HEK293 (cell line): ENCODE results near the gene SPIRE1.

Experiments
- CTCF ChIA-PET: fragments of 350-600 bp; formaldehyde crosslinking; extraction: SDS; loops from one replicate; lab custom pipeline; 2021; ENCODE audit warnings: antibody characterized with exemption; lab: Yijun Ruan, JAX
- POLR2A ChIA-PET: fragments of 300-600 bp; formaldehyde crosslinking; extraction: SDS; loops from one replicate; lab custom pipeline; 2020; ENCODE audit warnings: antibody characterized with exemption, inconsistent platforms; lab: Yijun Ruan, JAX
- H3K27ac ChIP-seq: fragments of 200-500 bp; sonication (Bioruptor generic); 2 replicates; pipeline ENCODE4 v1.5.1; 2014; ENCODE audit warnings: low read depth, low read length, control low read depth, inconsistent platforms; ENCODE audit errors: extremely low read depth
- H3K36me3 ChIP-seq, 2 experiments: fragments of 200-500 bp in 1 of 2; sonication (Bioruptor generic) in 1 of 2; 1 replicate in 1 of 2; 2 replicates in 1 of 2; pipeline ENCODE4 v1.5.1; 2014 to 2017; ENCODE audit warnings: inconsistent platforms in 2 of 2, low read length in 2 of 2; ENCODE audit not compliant: control insufficient read depth in 2 of 2, insufficient read depth in 1 of 2
- H3K4me1 ChIP-seq: fragments of 200-500 bp; sonication (Bioruptor generic); 2 replicates; pipeline ENCODE4 v1.5.1; 2014; ENCODE audit warnings: mild to moderate bottlenecking, low read length, inconsistent platforms; ENCODE audit not compliant: control insufficient read depth, insufficient read depth
- H3K4me3 ChIP-seq: 2 replicates; pipeline ENCODE4 v1.5.1; 2011; ENCODE audit warnings: low read depth, mild to moderate bottlenecking, control low read depth, low read length, moderate library complexity
- H3K9me3 ChIP-seq: fragments of 200-500 bp; sonication (Bioruptor generic); 2 replicates; pipeline ENCODE4 v1.5.1; 2014; ENCODE audit warnings: low read depth, low read length, inconsistent platforms; ENCODE audit not compliant: control insufficient read depth, insufficient read depth
- GLI4 ChIP-seq: fragments of 450-650 bp; formaldehyde crosslinking; IDR thresholded peaks from 2 replicates; pipeline ENCODE4 v1.5.1; 2016; ENCODE audit warnings: missing biosample characterization, missing genetic modification characterization
- KLF1 ChIP-seq: fragments of 450-650 bp; formaldehyde crosslinking; IDR thresholded peaks from 2 replicates; pipeline ENCODE4 v1.5.1; 2016; ENCODE audit warnings: missing biosample characterization, missing genetic modification characterization
- KLF7 ChIP-seq: fragments of 450-650 bp; formaldehyde crosslinking; IDR thresholded peaks from 2 replicates; pipeline ENCODE4 v1.5.1; 2016; ENCODE audit warnings: missing biosample characterization, missing genetic modification characterization, borderline replicate concordance
- PRDM10 ChIP-seq: fragments of 450-650 bp; formaldehyde crosslinking; IDR thresholded peaks from 2 replicates; pipeline ENCODE4 v1.5.1; 2016; ENCODE audit warnings: missing biosample characterization, missing genetic modification characterization
- SCRT2 ChIP-seq: fragments of 450-650 bp; formaldehyde crosslinking; IDR thresholded peaks from 2 replicates; pipeline ENCODE4 v1.5.1; 2016; ENCODE audit warnings: missing biosample characterization, missing genetic modification characterization
- SP7 ChIP-seq: fragments of 450-650 bp; formaldehyde crosslinking; IDR thresholded peaks from 2 replicates; pipeline ENCODE4 v1.5.1; 2016; ENCODE audit warnings: missing biosample characterization, missing genetic modification characterization
- YY2 ChIP-seq: fragments of 450-650 bp; formaldehyde crosslinking; IDR thresholded peaks from 2 replicates; pipeline ENCODE4 v1.5.1; 2016; ENCODE audit warnings: missing biosample characterization, missing genetic modification characterization
- ZBTB1 ChIP-seq: fragments of 450-650 bp; formaldehyde crosslinking; IDR thresholded peaks from 2 replicates; pipeline ENCODE4 v1.5.1; 2016; ENCODE audit warnings: missing biosample characterization, missing genetic modification characterization
- ZBTB17 ChIP-seq: fragments of 450-650 bp; formaldehyde crosslinking; IDR thresholded peaks from 2 replicates; pipeline ENCODE4 v1.5.1; 2016; ENCODE audit warnings: missing biosample characterization, missing genetic modification characterization
- ZFP41 ChIP-seq: fragments of 450-650 bp; formaldehyde crosslinking; IDR thresholded peaks from 2 replicates; pipeline ENCODE4 v1.5.1; 2016; ENCODE audit warnings: missing biosample characterization, missing genetic modification characterization, borderline replicate concordance
- ZNF221 ChIP-seq: fragments of 450-650 bp; formaldehyde crosslinking; IDR thresholded peaks from 2 replicates; pipeline ENCODE4 v1.5.1; 2017; ENCODE audit warnings: missing biosample characterization, missing genetic modification characterization, borderline replicate concordance
- ZNF248 ChIP-seq: fragments of 450-650 bp; formaldehyde crosslinking; IDR thresholded peaks from 2 replicates; pipeline ENCODE4 v1.5.1; 2017; ENCODE audit warnings: missing biosample characterization, missing genetic modification characterization
- ZNF324 ChIP-seq: fragments of 450-650 bp; formaldehyde crosslinking; IDR thresholded peaks from 2 replicates; pipeline ENCODE4 v1.5.1; 2016; ENCODE audit warnings: missing biosample characterization, missing genetic modification characterization
- ZNF354C ChIP-seq: fragments of 450-650 bp; formaldehyde crosslinking; IDR thresholded peaks from 2 replicates; pipeline ENCODE4 v1.5.1; 2016; ENCODE audit warnings: missing biosample characterization, missing genetic modification characterization, low read depth, borderline replicate concordance
- ZNF391 ChIP-seq: fragments of 450-650 bp; formaldehyde crosslinking; IDR thresholded peaks from 2 replicates; pipeline ENCODE4 v1.5.1; 2016; ENCODE audit warnings: low read depth, missing biosample characterization, missing genetic modification characterization, borderline replicate concordance
- ZNF473 ChIP-seq: fragments of 450-650 bp; formaldehyde crosslinking; IDR thresholded peaks from 2 replicates; pipeline ENCODE4 v1.5.1; 2017; ENCODE audit warnings: missing biosample characterization, missing genetic modification characterization
- ZNF501 ChIP-seq: fragments of 450-650 bp; formaldehyde crosslinking; IDR thresholded peaks from 2 replicates; pipeline ENCODE4 v1.5.1; 2016; ENCODE audit warnings: missing biosample characterization, missing genetic modification characterization
- ZNF510 ChIP-seq: fragments of 450-650 bp; formaldehyde crosslinking; IDR thresholded peaks from 2 replicates; pipeline ENCODE4 v1.5.1; 2018; ENCODE audit warnings: mild to moderate bottlenecking, missing genetic modification characterization, missing biosample characterization; ENCODE audit not compliant: insufficient replicate concordance
- ZNF529 ChIP-seq: fragments of 450-650 bp; formaldehyde crosslinking; IDR thresholded peaks from 2 replicates; pipeline ENCODE4 v1.5.1; 2017; ENCODE audit warnings: missing genetic modification characterization, missing biosample characterization; ENCODE audit not compliant: insufficient replicate concordance
- ZNF548 ChIP-seq: fragments of 450-650 bp; formaldehyde crosslinking; IDR thresholded peaks from 2 replicates; pipeline ENCODE4 v1.5.1; 2016; ENCODE audit warnings: missing biosample characterization, missing genetic modification characterization
- ZNF658 ChIP-seq: fragments of 450-650 bp; formaldehyde crosslinking; IDR thresholded peaks from 2 replicates; pipeline ENCODE4; 2016; ENCODE audit warnings: missing biosample characterization, missing genetic modification characterization
- ZNF707 ChIP-seq: fragments of 450-650 bp; formaldehyde crosslinking; IDR thresholded peaks from 2 replicates; pipeline ENCODE4 v1.5.1; 2016; ENCODE audit warnings: missing biosample characterization, missing genetic modification characterization
- ZNF777 ChIP-seq: fragments of 450-650 bp; formaldehyde crosslinking; IDR thresholded peaks from 2 replicates; pipeline ENCODE4 v1.5.1; 2017; ENCODE audit warnings: missing biosample characterization, missing genetic modification characterization, borderline replicate concordance
- ZNF843 ChIP-seq: fragments of 450-650 bp; formaldehyde crosslinking; IDR thresholded peaks from 2 replicates; pipeline ENCODE4 v1.5.1; 2016; ENCODE audit warnings: missing biosample characterization, missing genetic modification characterization
- ZSCAN23 ChIP-seq: fragments of 450-650 bp; formaldehyde crosslinking; IDR thresholded peaks from 2 replicates; pipeline ENCODE4 v1.5.1; 2016; ENCODE audit warnings: missing biosample characterization, missing genetic modification characterization
- TF ChIP-seq, protein P1 (sequence below): fragments of 450-650 bp; formaldehyde crosslinking; IDR thresholded peaks from 2 replicates; pipeline ENCODE4 v1.5.1; 2017; ENCODE audit warnings: missing biosample characterization, missing genetic modification characterization

The SPIRE1 gene

DNA sequence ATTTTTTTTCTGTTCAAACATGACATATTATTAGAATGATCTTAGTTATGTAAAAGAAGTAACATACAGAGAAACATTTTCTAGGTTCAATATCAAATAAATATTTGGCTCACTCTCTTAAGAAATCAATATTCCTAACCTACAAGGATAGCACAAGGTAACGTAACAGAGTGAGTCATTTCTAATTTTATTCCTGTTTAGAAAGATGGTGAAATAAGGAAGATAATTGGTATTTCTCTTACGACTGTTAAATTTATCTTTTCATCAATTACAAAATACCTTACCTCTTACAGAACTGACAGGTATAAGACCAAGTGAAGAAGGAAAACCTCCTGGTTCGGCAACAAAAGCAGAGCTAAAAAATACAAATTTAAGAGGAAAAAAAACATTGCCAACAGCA lies 205.1 kb downstream of the SPIRE1 start:
- TF ChIP-seq ZNF658 (tag by site-specific recombination) (no peak), KLF1 (no peak), SP7 (no peak), ZNF707 (tag by site-specific recombination) (no peak), PRDM10 (no peak), ZNF548 (tag by site-specific recombination) (no peak), ZNF324 (tag by site-specific recombination) (no peak), SCRT2 (no peak), ZNF510 (tag by site-specific recombination) (no peak), ZNF843 (no peak), ZNF777 (no peak), ZNF501 (tag by site-specific recombination) (no peak), ZNF221 (tag by site-specific recombination) (no peak), GLI4 (tag by site-specific recombination) (no peak), ZNF529 (no peak), ZFP41 (tag by site-specific recombination) (no peak), ZNF391 (tag by site-specific recombination) (no peak), ZNF248 (tag by site-specific recombination) (no peak), ZBTB17 (tag by site-specific recombination) (no peak)
- TF ChIP-seq, protein P1, sequence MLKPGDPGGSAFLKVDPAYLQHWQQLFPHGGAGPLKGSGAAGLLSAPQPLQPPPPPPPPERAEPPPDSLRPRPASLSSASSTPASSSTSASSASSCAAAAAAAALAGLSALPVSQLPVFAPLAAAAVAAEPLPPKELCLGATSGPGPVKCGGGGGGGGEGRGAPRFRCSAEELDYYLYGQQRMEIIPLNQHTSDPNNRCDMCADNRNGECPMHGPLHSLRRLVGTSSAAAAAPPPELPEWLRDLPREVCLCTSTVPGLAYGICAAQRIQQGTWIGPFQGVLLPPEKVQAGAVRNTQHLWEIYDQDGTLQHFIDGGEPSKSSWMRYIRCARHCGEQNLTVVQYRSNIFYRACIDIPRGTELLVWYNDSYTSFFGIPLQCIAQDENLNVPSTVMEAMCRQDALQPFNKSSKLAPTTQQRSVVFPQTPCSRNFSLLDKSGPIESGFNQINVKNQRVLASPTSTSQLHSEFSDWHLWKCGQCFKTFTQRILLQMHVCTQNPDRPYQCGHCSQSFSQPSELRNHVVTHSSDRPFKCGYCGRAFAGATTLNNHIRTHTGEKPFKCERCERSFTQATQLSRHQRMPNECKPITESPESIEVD (tag by site-specific recombination): no peak
- peaks cover 14 to 44% of the 10 kb centered on the region in 2 experiments for H3K36me3 ChIP-seq
- H3K9me3 ChIP-seq: no peaks in the 10 kb centered on the region
- POLR2A ChIA-PET: interaction anchor here (0.6 to 1.2 kb wide), 3 partner anchors 9 to 198 kb away, joined by 3 to 4 read pairs (median 4); no protein-coding TSS in a partner anchor
- CTCF ChIA-PET: interaction anchor here (0.6 to 1.6 kb wide), 6 partner anchors 54 to 1634 kb away, joined by 3 to 7 read pairs (median 4); no protein-coding TSS in a partner anchor
- no peak overlapping the region for H3K4me3 ChIP-seq
- H3K4me1 ChIP-seq: no peaks in the 10 kb centered on the region
- H3K27ac ChIP-seq: no peak overlapping the region

DNA sequence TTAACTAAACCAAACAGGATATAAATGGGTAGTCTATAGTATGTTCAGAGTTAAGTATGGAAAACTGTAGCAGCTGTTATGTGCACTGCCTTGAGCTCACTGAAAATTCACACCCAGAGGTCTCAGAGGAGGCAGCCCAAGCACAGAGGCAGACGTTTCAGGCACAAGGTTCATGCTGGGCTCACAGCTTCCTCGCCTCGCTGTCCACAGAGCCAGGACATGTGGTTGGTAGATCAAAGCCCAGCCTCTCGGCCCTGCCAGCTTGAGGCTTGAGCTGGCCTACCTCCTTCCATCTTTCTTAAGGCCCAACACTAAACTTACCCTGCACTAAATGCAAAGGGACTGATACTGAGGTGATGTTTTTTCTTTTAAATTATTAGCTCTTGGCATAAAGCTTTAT lies 206.5 kb downstream of the SPIRE1 start:
- POLR2A ChIA-PET: interaction anchor here (0.6 kb wide), 1 partner anchor 160 kb away, joined by 4 read pairs; no protein-coding TSS in a partner anchor
- Histone ChIP-seq H3K4me3 (no peak overlapping the region), H3K36me3 (peaks cover 14 to 50% of the 10 kb centered on the region in 2 experiments), H3K4me1 (no peaks in the 10 kb centered on the region), H3K9me3 (no peaks in the 10 kb centered on the region), H3K27ac (no peak overlapping the region)
- TF ChIP-seq KLF7 (tag by site-specific recombination): no peak
- TF ChIP-seq ZSCAN23 (tag by site-specific recombination): no peak
- TF ChIP-seq ZNF354C (tag by site-specific recombination): no peak
- TF ChIP-seq ZBTB1 (tag by site-specific recombination): no peak
- no peak for TF ChIP-seq YY2 (tag by site-specific recombination)
- TF ChIP-seq ZNF473 (tag by site-specific recombination): no peak
- CTCF ChIA-PET: interaction anchor here (0.7 to 1.0 kb wide), 2 partner anchors 123 to 214 kb away, joined by 3 read pairs; no protein-coding TSS in a partner anchor
